ENCODE results near the gene DEAF1. TPM values are rescaled to one million over a fixed set of nuclear protein-coding genes. Genes with fewer than 3 reads are reported as not detected.

The DEAF1 gene
- total RNA-seq, 4 donors from 2014 or later, result 14.8 to 42.4 (median 25.2) TPM

DNA sequence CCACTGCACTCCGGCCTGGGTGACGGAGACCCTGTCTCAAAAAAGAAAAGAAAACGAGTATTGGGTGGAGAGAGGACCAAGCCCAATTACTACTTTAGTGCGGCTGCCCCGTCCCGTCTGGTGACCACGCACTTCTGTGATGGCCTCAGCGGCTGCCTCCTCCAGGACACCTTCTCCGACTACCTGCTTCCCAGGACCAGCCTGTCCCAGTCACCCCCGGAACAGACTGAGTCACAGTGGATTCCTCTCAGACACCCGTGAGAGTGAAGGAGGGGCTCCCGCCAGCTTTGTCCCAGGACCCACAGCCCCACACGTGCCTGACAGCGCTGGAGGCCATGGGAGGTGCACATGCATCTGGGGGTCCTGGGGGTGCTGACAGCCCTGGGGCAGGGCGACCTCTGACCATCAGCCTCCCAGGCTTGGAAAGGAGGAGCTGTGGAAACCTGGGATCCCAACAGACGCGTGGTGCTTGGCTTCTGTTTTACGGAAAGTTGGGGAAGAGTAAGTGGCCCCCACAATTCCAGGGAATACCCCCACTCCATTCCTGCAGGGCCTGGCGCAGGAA, 53.1 kb downstream of the DEAF1 start:
- H3K36me3 ChIP-seq, result no peaks in the 10 kb centered on the region
- ATAC-seq, result no peak
- no peak for DNase-seq

GRCh38 chr11:640021-640706, 54.9 kb downstream of the DEAF1 start:
- DNase-seq, result no peak
- no peak for ATAC-seq
- Histone ChIP-seq H3K27ac (no peak overlapping the region), H3K27me3 (peaks cover 21 to 27% (median 25%) of the 10 kb centered on the region in 3 donors), H3K4me1 (no peaks in the 10 kb centered on the region), H3K4me3 (no peak overlapping the region), H3K9me3 (no peaks in the 10 kb centered on the region), H3K36me3 (no peaks in the 10 kb centered on the region)
- TF ChIP-seq POLR2A (IDR thresholded peaks at IDR 0.05) (no peak), CTCF (IDR thresholded peaks at IDR 0.05 in 4 of 5, conservative IDR thresholded peaks at IDR 0.05 in 1 of 5) (no peak)
- intact Hi-C loops (cut with DNase I; ENCODE audit: low total_unique reads), result no loop called here
- in situ Hi-C loops (cut with MboI; ENCODE audit: low sequenced_read_pairs in 4 of 4), result no loop called here

More for the DNA sequence above, 53.1 kb downstream of the DEAF1 start:
- Histone ChIP-seq H3K9me3 (no peaks in the 10 kb centered on the region), H3K27me3 (peaks cover 17 to 20% (median 19%) of the 10 kb centered on the region in 3 donors), H3K27ac (no peak overlapping the region), H3K4me1 (no peaks in the 10 kb centered on the region), H3K4me3 (no peak overlapping the region)
- TF ChIP-seq CTCF (IDR thresholded peaks at IDR 0.05 in 4 of 5, conservative IDR thresholded peaks at IDR 0.05 in 1 of 5), result no peak
- TF ChIP-seq POLR2A (IDR thresholded peaks at IDR 0.05), result no peak
- intact Hi-C loops (cut with DNase I; ENCODE audit: low total_unique reads) (no loop called here), in situ Hi-C loops (cut with MboI; ENCODE audit: low sequenced_read_pairs in 4 of 4) (no loop called here)

DNA sequence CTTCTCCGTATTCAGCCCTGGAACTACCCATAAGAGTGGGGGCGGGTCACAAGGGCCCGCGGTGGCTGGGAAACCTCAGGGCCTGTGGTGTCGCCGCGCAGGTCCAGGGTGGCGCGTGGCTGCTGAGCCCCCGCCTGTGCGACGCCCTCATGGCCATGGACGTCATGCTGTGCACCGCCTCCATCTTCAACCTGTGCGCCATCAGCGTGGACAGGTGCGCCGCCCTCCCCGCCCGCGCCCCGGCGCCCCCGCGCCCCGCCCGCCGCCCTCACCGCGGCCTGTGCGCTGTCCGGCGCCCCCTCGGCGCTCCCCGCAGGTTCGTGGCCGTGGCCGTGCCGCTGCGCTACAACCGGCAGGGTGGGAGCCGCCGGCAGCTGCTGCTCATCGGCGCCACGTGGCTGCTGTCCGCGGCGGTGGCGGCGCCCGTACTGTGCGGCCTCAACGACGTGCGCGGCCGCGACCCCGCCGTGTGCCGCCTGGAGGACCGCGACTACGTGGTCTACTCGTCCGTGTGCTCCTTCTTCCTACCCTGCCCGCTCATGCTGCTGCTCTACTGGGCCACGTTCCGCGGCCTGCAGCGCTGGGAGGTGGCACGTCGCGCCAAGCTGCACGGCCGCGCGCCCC, 55.6 kb downstream of the DEAF1 start:
- ATAC-seq, result no peak

GRCh38 chr11:638631-639331, 56.2 kb downstream of the DEAF1 start:
- TF ChIP-seq CTCF (IDR thresholded peaks at IDR 0.05 in 4 of 5, conservative IDR thresholded peaks at IDR 0.05 in 1 of 5) (no peak), POLR2A (IDR thresholded peaks at IDR 0.05) (no peak)
- H3K27me3 ChIP-seq, result peaks cover 21 to 27% (median 25%) of the 10 kb centered on the region in 3 donors
- intact Hi-C loops (cut with DNase I; ENCODE audit: low total_unique reads) (no loop called here), in situ Hi-C loops (cut with MboI; ENCODE audit: low sequenced_read_pairs in 4 of 4) (no loop called here)
- no peak overlapping the region for H3K27ac ChIP-seq
- no peaks in the 10 kb centered on the region for H3K4me1 ChIP-seq
- ATAC-seq (no peak), DNase-seq (no peak)
- no peak overlapping the region for H3K4me3 ChIP-seq
- no peaks in the 10 kb centered on the region for H3K9me3 ChIP-seq
- H3K36me3 ChIP-seq, result no peaks in the 10 kb centered on the region

More for the DNA sequence above, 55.6 kb downstream of the DEAF1 start:
- no peak for TF ChIP-seq POLR2A (IDR thresholded peaks at IDR 0.05)
- TF ChIP-seq CTCF (IDR thresholded peaks at IDR 0.05 in 4 of 5, conservative IDR thresholded peaks at IDR 0.05 in 1 of 5), result no peak
- intact Hi-C loops (cut with DNase I; ENCODE audit: low total_unique reads), result no loop called here
- Histone ChIP-seq H3K4me3 (no peak overlapping the region), H3K9me3 (no peaks in the 10 kb centered on the region), H3K36me3 (no peaks in the 10 kb centered on the region), H3K27me3 (peaks cover 21 to 27% (median 25%) of the 10 kb centered on the region in 3 donors), H3K4me1 (no peaks in the 10 kb centered on the region), H3K27ac (no peak overlapping the region)
- no peak for DNase-seq
- in situ Hi-C loops (cut with MboI; ENCODE audit: low sequenced_read_pairs in 4 of 4), result no loop called here

All from gastrocnemius medialis (tissue), 4 donors.